Smooth muscle cell (in vitro differentiated cells): ENCODE results near the gene TMPRSS11E. TPM values are rescaled to one million over a fixed set of nuclear protein-coding genes. Genes with fewer than 3 reads are reported as not detected.

Source experiments
- DNase-seq: peaks from one replicate; lab custom pipeline; 2025; ENCODE audit not compliant: unreplicated experiment; lab: John Stamatoyannopoulos, UW
- H2AFZ ChIP-seq: fragments of 200-600 bp; sonication (generic); 2 replicates; pipeline ENCODE4 v1.6.0; 2016; ENCODE audit warnings: antibody characterized with exemption, low read depth, mild to moderate bottlenecking
- H3F3A ChIP-seq: fragments of 200-600 bp; sonication (generic); 2 replicates; pipeline ENCODE4 v1.6.0; 2017; ENCODE audit warnings: antibody characterized with exemption, low read depth
- H3K27ac ChIP-seq: fragments of 200-600 bp; sonication (generic); 2 replicates; pipeline ENCODE4 v1.5.1; 2016; ENCODE audit warnings: low read depth, mild to moderate bottlenecking
- H3K27me3 ChIP-seq: fragments of 200-600 bp; sonication (generic); 2 replicates; pipeline ENCODE4 v1.6.1; 2016; ENCODE audit warnings: low read depth, mild to moderate bottlenecking
- H3K36me3 ChIP-seq: fragments of 200-600 bp; sonication (generic); 2 replicates; pipeline ENCODE4 v1.5.1; 2016; ENCODE audit warnings: low read depth
- H3K4me1 ChIP-seq: fragments of 200-600 bp; sonication (generic); 2 replicates; pipeline ENCODE4 v1.5.1; 2016; ENCODE audit warnings: low read depth
- H3K4me2 ChIP-seq: fragments of 200-600 bp; sonication (generic); 2 replicates; pipeline ENCODE4 v1.6.0; 2016; ENCODE audit warnings: mild to moderate bottlenecking
- H3K4me3 ChIP-seq: fragments of 200-600 bp; sonication (generic); 2 replicates; pipeline ENCODE4 v1.5.1; 2016; ENCODE audit warnings: mild to moderate bottlenecking
- H3K79me2 ChIP-seq: fragments of 200-600 bp; sonication (generic); 2 replicates; pipeline ENCODE4 v1.6.0; 2016; ENCODE audit warnings: low read depth, mild to moderate bottlenecking
- H3K9ac ChIP-seq: fragments of 200-600 bp; sonication (generic); 2 replicates; pipeline ENCODE4 v1.6.0; 2016; ENCODE audit warnings: low read depth
- H3K9me3 ChIP-seq: fragments of 200-600 bp; sonication (generic); replicated peaks from 2 replicates; pipeline ENCODE4 v1.5.1; 2016; ENCODE audit warnings: low read depth
- H4K20me1 ChIP-seq: fragments of 200-600 bp; sonication (generic); 2 replicates; pipeline ENCODE4 v1.6.0; 2016; ENCODE audit warnings: low read depth
- WGBS: methylation state at CpG from one replicate; pipeline ENCODE4 v1.1.7; 2016; ENCODE audit warnings: low lambda C conversion rate; 5-methylcytosine and 5-hydroxymethylcytosine counted together
- polyA plus RNA-seq: library from polyadenylated mRNA; unstranded; fragments of >200 nt; fragmentation: Nextera tagmentation; extraction: Ambion mirVana; gene quantifications from 2 replicates; pipeline ENCODE4 v1.2.1, GENCODE V29; 2016
- total RNA-seq: library from RNA; depleted of rRNA; stranded (reverse); fragments of >200 nt; gene quantifications from 2 replicates; pipeline ENCODE4 v1.2.3, GENCODE V29; 2014
- TF ChIP-seq, protein P1 (sequence below): fragments of 200-600 bp; sonication (generic); IDR thresholded peaks from 2 replicates; pipeline ENCODE4 v1.5.1; 2017; ENCODE audit warnings: borderline replicate concordance, mild to moderate bottlenecking, antibody characterized with exemption; ENCODE audit not compliant: insufficient read depth, poor library complexity, severe bottlenecking

TMPRSS11E gene
- total and polyA plus RNA-seq, 2 experiments from 2014 or later = 1.0 to 14.7 TPM

DNA sequence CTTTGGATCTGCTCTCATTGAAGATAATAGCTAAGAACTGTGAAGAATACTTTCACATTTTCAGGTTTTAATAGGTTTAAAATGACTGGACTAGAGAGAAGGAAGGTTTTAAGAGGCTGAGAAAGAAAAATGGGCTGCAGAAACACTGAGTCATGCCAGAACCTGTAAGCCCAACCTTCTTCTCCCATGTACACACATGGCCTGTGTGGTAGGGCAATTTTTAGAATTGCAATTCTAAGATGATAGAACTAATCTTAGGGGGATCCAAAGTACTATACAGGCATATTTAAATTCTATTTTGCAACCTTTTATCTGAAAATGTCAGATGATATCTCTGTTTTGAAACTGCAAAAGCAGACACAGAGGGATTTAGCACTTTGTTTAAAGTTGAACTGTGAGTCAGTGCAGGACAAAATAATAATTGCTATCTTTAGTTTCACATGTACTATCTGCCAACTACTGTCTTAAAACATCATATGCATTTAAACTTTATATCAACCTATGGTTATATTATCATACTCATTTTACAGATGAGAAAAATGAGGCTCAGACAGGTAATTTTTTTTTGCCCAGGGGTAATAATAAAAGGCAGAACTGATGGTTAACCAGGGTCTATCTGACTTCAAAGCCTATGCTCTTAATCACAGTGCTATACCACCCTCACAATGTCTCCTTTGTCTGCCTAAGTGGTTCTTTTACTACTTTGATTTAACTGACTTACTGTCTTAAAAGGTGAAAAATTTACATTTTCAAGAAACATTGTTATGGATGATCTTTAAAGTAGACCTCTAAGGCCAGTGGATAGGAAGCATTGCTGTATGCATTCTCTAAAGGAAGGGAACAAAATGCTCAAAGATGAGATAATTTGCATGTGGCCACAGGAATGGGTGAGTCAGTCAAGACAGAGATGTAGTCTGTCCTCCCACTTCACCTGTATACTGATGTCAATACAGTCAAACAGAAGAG is 4.3 kb downstream of the TMPRSS11E start:
- H3K4me2 ChIP-seq = peak overlapping the region; percentile 61
- no peak overlapping the region for H3K4me3 ChIP-seq
- peak overlapping the region; percentile 49 for H2AFZ ChIP-seq
- H3K9ac ChIP-seq = no peak overlapping the region
- no peaks in the 10 kb centered on the region for H3K36me3 ChIP-seq
- no peaks in the 10 kb centered on the region for H3K9me3 ChIP-seq
- TF ChIP-seq, protein P1, sequence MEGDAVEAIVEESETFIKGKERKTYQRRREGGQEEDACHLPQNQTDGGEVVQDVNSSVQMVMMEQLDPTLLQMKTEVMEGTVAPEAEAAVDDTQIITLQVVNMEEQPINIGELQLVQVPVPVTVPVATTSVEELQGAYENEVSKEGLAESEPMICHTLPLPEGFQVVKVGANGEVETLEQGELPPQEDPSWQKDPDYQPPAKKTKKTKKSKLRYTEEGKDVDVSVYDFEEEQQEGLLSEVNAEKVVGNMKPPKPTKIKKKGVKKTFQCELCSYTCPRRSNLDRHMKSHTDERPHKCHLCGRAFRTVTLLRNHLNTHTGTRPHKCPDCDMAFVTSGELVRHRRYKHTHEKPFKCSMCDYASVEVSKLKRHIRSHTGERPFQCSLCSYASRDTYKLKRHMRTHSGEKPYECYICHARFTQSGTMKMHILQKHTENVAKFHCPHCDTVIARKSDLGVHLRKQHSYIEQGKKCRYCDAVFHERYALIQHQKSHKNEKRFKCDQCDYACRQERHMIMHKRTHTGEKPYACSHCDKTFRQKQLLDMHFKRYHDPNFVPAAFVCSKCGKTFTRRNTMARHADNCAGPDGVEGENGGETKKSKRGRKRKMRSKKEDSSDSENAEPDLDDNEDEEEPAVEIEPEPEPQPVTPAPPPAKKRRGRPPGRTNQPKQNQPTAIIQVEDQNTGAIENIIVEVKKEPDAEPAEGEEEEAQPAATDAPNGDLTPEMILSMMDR = no peak
- no peaks in the 10 kb centered on the region for H3K79me2 ChIP-seq
- DNase-seq = no peak
- no peaks in the 10 kb centered on the region for H4K20me1 ChIP-seq
- H3F3A ChIP-seq = no peaks in the 10 kb centered on the region
- H3K27me3 ChIP-seq = no peaks in the 10 kb centered on the region
- peaks cover 3% of the 10 kb centered on the region for H3K4me1 ChIP-seq
- peak overlapping the region; percentile 63 for H3K27ac ChIP-seq

GRCh38 chr4:68460085-68460484 is 12.8 kb downstream of the TMPRSS11E start:
- 57% methylated on average over 7 of the region's 7 CpGs for WGBS
- no peak for DNase-seq
- peaks cover 3% of the 10 kb centered on the region for H3F3A ChIP-seq

GRCh38 chr4:68461790-68462189 is 14.5 kb downstream of the TMPRSS11E start:
- TF ChIP-seq, protein P1 = no peak
- no peak overlapping the region for H3K9ac ChIP-seq
- H3K27ac ChIP-seq = no peak overlapping the region

More at GRCh38 chr4:68460085-68460484, 12.8 kb downstream of the TMPRSS11E start:
- H3K27me3 ChIP-seq = no peaks in the 10 kb centered on the region
- no peak overlapping the region for H3K4me3 ChIP-seq
- H3K79me2 ChIP-seq = no peaks in the 10 kb centered on the region
- H3K4me1 ChIP-seq = no peaks in the 10 kb centered on the region
- H3K9ac ChIP-seq = no peak overlapping the region
- no peaks in the 10 kb centered on the region for H4K20me1 ChIP-seq
- no peak overlapping the region for H3K27ac ChIP-seq
- H3K36me3 ChIP-seq = no peaks in the 10 kb centered on the region
- H3K9me3 ChIP-seq = no peaks in the 10 kb centered on the region
- TF ChIP-seq, protein P1 = no peak
- H2AFZ ChIP-seq = peak overlapping the region; percentile 3
- H3K4me2 ChIP-seq = no peak overlapping the region

DNA sequence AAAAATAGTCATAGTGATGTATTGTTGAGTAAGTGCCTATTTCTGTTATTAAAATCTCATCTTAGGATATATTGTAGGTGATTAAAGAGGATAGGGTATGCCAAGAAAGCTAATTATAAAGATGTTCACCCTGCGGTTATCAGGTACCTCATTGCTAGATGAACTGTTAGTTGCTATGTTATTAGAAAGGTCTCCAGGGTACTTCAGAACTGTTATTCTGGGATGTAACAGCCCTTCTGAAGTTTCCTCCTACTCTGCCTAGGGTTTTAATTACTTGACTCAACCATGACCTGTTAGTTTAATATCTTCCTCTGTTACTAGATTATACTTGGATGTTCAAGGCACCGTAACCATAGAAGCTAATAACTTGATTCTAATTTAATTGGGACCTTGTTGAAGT is 15.4 kb downstream of the TMPRSS11E start:
- Histone ChIP-seq H3K79me2 (no peaks in the 10 kb centered on the region), H3K9me3 (no peaks in the 10 kb centered on the region), H3K4me1 (no peaks in the 10 kb centered on the region), H3K4me3 (no peak overlapping the region), H3K4me2 (no peak overlapping the region), H3F3A (peaks cover 3% of the 10 kb centered on the region), H4K20me1 (no peaks in the 10 kb centered on the region), H2AFZ (no peak overlapping the region), H3K27me3 (no peaks in the 10 kb centered on the region), H3K9ac (no peak overlapping the region), H3K27ac (no peak overlapping the region), H3K36me3 (no peaks in the 10 kb centered on the region)
- WGBS = 89% methylated on average over 2 of the region's 2 CpGs
- DNase-seq = no peak
- TF ChIP-seq, protein P1 = no peak

More at GRCh38 chr4:68461790-68462189, 14.5 kb downstream of the TMPRSS11E start:
- no peak for DNase-seq
- no peaks in the 10 kb centered on the region for H3K79me2 ChIP-seq
- H2AFZ ChIP-seq = no peak overlapping the region
- no peaks in the 10 kb centered on the region for H3K4me1 ChIP-seq
- no peak overlapping the region for H3K4me3 ChIP-seq
- no peak overlapping the region for H3K4me2 ChIP-seq
- peaks cover 3% of the 10 kb centered on the region for H3F3A ChIP-seq
- H4K20me1 ChIP-seq = no peaks in the 10 kb centered on the region
- no peaks in the 10 kb centered on the region for H3K9me3 ChIP-seq
- H3K36me3 ChIP-seq = no peaks in the 10 kb centered on the region
- 99% methylated on average over 3 of the region's 3 CpGs for WGBS
- no peaks in the 10 kb centered on the region for H3K27me3 ChIP-seq
